GM23248 (cell line): Measurements from ENCODE around the gene YWHAQ.

Source experiments
- EZH2 ChIP-seq: fragments of 200-600 bp; sonication (generic); IDR thresholded peaks from 2 replicates; pipeline ENCODE4 v1.6.1; 2018; ENCODE audit warnings: antibody characterized with exemption, mild to moderate bottlenecking; ENCODE audit not compliant: insufficient read depth, poor library complexity, severe bottlenecking
- EZH2phosphoT487 ChIP-seq: fragments of 200-600 bp; sonication (generic); IDR thresholded peaks from 2 replicates; pipeline ENCODE4 v1.6.1; 2018; ENCODE audit warnings: antibody characterized with exemption, moderate library complexity, mild to moderate bottlenecking, low read depth; ENCODE audit not compliant: insufficient read depth

DNA sequence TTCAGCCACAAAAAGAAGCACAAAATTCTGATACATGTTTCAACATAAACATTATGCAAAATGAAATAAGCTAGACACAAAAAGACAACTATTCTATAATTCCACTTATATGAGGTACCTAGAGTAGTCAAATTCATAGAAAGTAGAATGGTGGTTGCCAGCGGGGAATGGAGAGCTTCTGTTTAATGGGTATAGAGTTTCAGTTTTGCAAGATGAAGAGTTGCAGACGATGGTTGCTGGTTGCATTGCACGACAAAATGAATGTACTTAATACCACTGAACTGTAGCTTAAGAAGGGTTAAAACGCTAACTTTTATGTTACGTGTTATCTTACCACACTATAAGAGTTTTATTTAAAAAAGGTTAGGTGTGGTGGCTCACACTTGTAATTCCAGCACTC is 13.5 kb downstream of the YWHAQ start:
- TF ChIP-seq EZH2 (no peak), EZH2phosphoT487 (no peak)
